K562 (cell line): Measurements from ENCODE around the gene KRT85. TPM values are rescaled to one million over a fixed set of nuclear protein-coding genes. Genes with fewer than 3 reads are reported as not detected.

Source experiments
- ATAC-seq: fragments of 200-7000 bp; cut with Tn5 transposase; 3 replicates; pipeline ENCODE4 v1.9.1; 2020; ENCODE audit warnings: moderate library complexity
- BruUV-seq: library from RNA; stranded (reverse); fragments of 400-500 nt; replicated peaks from 2 replicates; lab custom pipeline; 2021; lab: Mats Ljungman, UMichigan
- CTCF ChIA-PET: fragments of 300-600 bp; formaldehyde crosslinking; extraction: SDS; loops from one replicate; lab custom pipeline; 2021; ENCODE audit warnings: low intra/inter-chr PET ratio; lab: Yijun Ruan, JAX
- POLR2A ChIA-PET: fragments of 300-600, 350-650 bp; sonication (Branson Sonifier 250); formaldehyde crosslinking; extraction: SDS; loops from one replicate; lab custom pipeline; 2021; ENCODE audit warnings: antibody characterized with exemption, inconsistent platforms; lab: Yijun Ruan, JAX
- DNase-seq, 4 experiments: peaks; one replicate each; pipeline versions ENCODE4 v3.0.0 to v3.0.0-alpha.2; 2011 to 2018; ENCODE audit warnings: low spot score in 3 of 4, mixed read lengths in 3 of 4; ENCODE audit errors: extremely low read depth in 1 of 4
- FAIRE-seq: peaks from 2 replicates; lab custom pipeline; 2011; peaks lifted over from hg19 to GRCh38; lab: Jason Lieb, UNC
- H2AFZ ChIP-seq: 2 replicates; pipeline ENCODE4 v1.6.0; 2011; ENCODE audit warnings: low read depth, low read length, control low read depth, inconsistent platforms
- H3K27ac ChIP-seq: fragments of 200-600 bp; 3 replicates; pipeline ENCODE4 v1.8.0; 2011; ENCODE audit warnings: low read depth, mild to moderate bottlenecking, control low read depth, inconsistent platforms, low read length, moderate library complexity, mixed read lengths; ENCODE audit errors: extremely low read depth
- H3K27me3 ChIP-seq, 2 experiments: fragments of 300-600 bp in 1 of 2; 2 replicates in 1 of 2; 3 replicates in 1 of 2; pipeline versions ENCODE4 v1.6.0 to v1.8.0; 2011; ENCODE audit warnings: inconsistent platforms in 2 of 2, low read length in 2 of 2, mild to moderate bottlenecking in 1 of 2, mixed read lengths in 1 of 2, moderate library complexity in 1 of 2; ENCODE audit not compliant: control insufficient read depth in 2 of 2, insufficient read depth in 2 of 2
- H3K36me3 ChIP-seq: fragments of 300-600 bp; 3 replicates; pipeline ENCODE4 v1.8.0; 2011; ENCODE audit warnings: mild to moderate bottlenecking, low read length, inconsistent platforms; ENCODE audit not compliant: control insufficient read depth, insufficient read depth
- H3K4me1 ChIP-seq, 2 experiments: fragments of 200-600 bp in 1 of 2; replicated peaks in 1 of 2; 2 replicates in 1 of 2; 3 replicates in 1 of 2; pipeline versions ENCODE4 v1.5.1 to v1.8.0; 2011; ENCODE audit warnings: inconsistent platforms in 2 of 2, low read length in 2 of 2, mild to moderate bottlenecking in 1 of 2, mixed read lengths in 1 of 2, moderate library complexity in 1 of 2; ENCODE audit not compliant: control insufficient read depth in 2 of 2, insufficient read depth in 2 of 2
- H3K4me2 ChIP-seq: 2 replicates; pipeline ENCODE4 v1.6.1; 2011; ENCODE audit warnings: low read length, control low read depth, inconsistent platforms, mixed read lengths; ENCODE audit not compliant: insufficient read depth
- H3K4me3 ChIP-seq: fragments of 200-600 bp; sonication (generic), shearing (Covaris generic); 2 replicates; pipeline ENCODE4 v1.5.1; 2016; ENCODE audit warnings: control low read depth, inconsistent platforms
- H3K79me2 ChIP-seq: fragments of 200-600 bp; 3 replicates; pipeline ENCODE4 v1.8.0; 2011; ENCODE audit warnings: low read length, inconsistent platforms; ENCODE audit not compliant: control insufficient read depth, insufficient read depth
- H3K9ac ChIP-seq, 2 experiments: 2 replicates each; pipeline versions ENCODE4 v1.6.0 to v1.6.1; 2011; ENCODE audit warnings: low read depth in 2 of 2, low read length in 2 of 2, control low read depth in 1 of 2, inconsistent platforms in 1 of 2, mild to moderate bottlenecking in 1 of 2, mixed read lengths in 1 of 2; ENCODE audit not compliant: insufficient read depth in 1 of 2
- H3K9me1 ChIP-seq: one replicate; pipeline ENCODE4 v1.6.0; 2011; ENCODE audit warnings: inconsistent platforms, mild to moderate bottlenecking, low read length, moderate library complexity; ENCODE audit not compliant: control insufficient read depth, insufficient read depth
- H3K9me3 ChIP-seq: replicated peaks from 2 replicates; pipeline ENCODE4 v1.5.1; 2011; ENCODE audit warnings: low read depth, low read length, inconsistent platforms; ENCODE audit not compliant: control insufficient read depth, insufficient read depth
- H4K20me1 ChIP-seq: replicated peaks from 2 replicates; pipeline ENCODE4 v1.6.1; 2011; ENCODE audit warnings: low read length, inconsistent platforms, mixed read lengths; ENCODE audit not compliant: control insufficient read depth, insufficient read depth
- BDP1 ChIP-seq: IDR thresholded peaks from 3 replicates; pipeline ENCODE4 v1.6.1; 2011; ENCODE audit not compliant: insufficient read length, insufficient read depth
- DACH1 ChIP-seq: fragments of 450-650 bp; IDR thresholded peaks from 2 replicates; pipeline ENCODE4 v1.6.1; 2018; ENCODE audit not compliant: partially characterized antibody
- DMBX1 ChIP-seq: fragments of 250-450 bp; sonication (Bioruptor Pico); IDR thresholded peaks from 2 replicates; pipeline ENCODE4 v1.8.0; 2022; ENCODE audit warnings: inconsistent platforms, mild to moderate bottlenecking, moderate library complexity, borderline replicate concordance
- GTF2E2 ChIP-seq: fragments of 200-800 bp; sonication (Bioruptor generic); IDR thresholded peaks from 2 replicates; pipeline ENCODE4 v1.6.1; 2016; ENCODE audit warnings: missing genetic modification characterization, missing compliant biosample characterization
- HDAC1 ChIP-seq, 2 experiments: fragments of 450-650 bp; IDR thresholded peaks; 2 replicates each; pipeline ENCODE4 v1.6.1; 2016 to 2017; ENCODE audit warnings: inconsistent platforms in 1 of 2, mild to moderate bottlenecking in 1 of 2, moderate library complexity in 1 of 2
- MAFG ChIP-seq: fragments of 450-650 bp; conservative IDR thresholded peaks from 2 replicates; pipeline ENCODE4 v1.6.1; 2016; ENCODE audit warnings: missing genetic modification characterization, missing compliant biosample characterization
- MCM5 ChIP-seq: fragments of 450-650 bp; IDR thresholded peaks from 2 replicates; pipeline ENCODE4 v1.6.1; 2016; ENCODE audit warnings: low read depth
- ZNF133 ChIP-seq: fragments of 250-450 bp; sonication (Bioruptor Pico); IDR thresholded peaks from 2 replicates; pipeline ENCODE4 v1.4.0; 2020; ENCODE audit warnings: mild to moderate bottlenecking
- ZNF644 ChIP-seq: fragments of 200-800 bp; sonication (Bioruptor generic); IDR thresholded peaks from 2 replicates; pipeline ENCODE4 v1.6.1; 2016; ENCODE audit warnings: low read depth, missing genetic modification characterization, missing compliant biosample characterization
- ZNF696 ChIP-seq: fragments of 250-450 bp; sonication (Bioruptor Pico); conservative IDR thresholded peaks from 2 replicates; pipeline ENCODE4 v1.4.0; 2020; ENCODE audit warnings: mild to moderate bottlenecking, moderate library complexity
- WGBS: fragments of 100-300 bp; shearing (Covaris generic); methylation state at CpG from one replicate; pipeline ENCODE4 v1.1.6; 2016; ENCODE audit warnings: low coverage, mixed read lengths; ENCODE audit not compliant: insufficient coverage; ENCODE audit errors: missing lambda C conversion rate; 5-methylcytosine and 5-hydroxymethylcytosine counted together
- in situ Hi-C: fragments of 300-500 bp; cut with MboI; formaldehyde crosslinking; loops from 4 replicates; pipeline ENCODE4 v1.15.0; 2018; ENCODE audit warnings: inconsistent platforms, mixed read lengths
- intact Hi-C: fragments of 100-400 bp; cut with micrococcal nuclease; formaldehyde crosslinking; loops from 2 replicates; pipeline ENCODE4 v1.14.2; 2022
- polyA plus RNA-seq, 8 experiments: library from polyadenylated mRNA; depleted of rRNA in 4 of 8; stranded (reverse) in 5 of 8; unstranded in 3 of 8; fragments of >200 nt; fragmentation: Nextera tagmentation in 2 of 8; fragmentation: Illumina TruSeq in 1 of 8; extraction: Ambion mirVana in 2 of 8; extraction: Trizol in 1 of 8; gene quantifications; 2 replicates each; pipeline versions ENCODE4 v1.2.1 to v1.2.3, GENCODE V29; 2011 to 2014; ENCODE audit warnings: inconsistent platforms in 1 of 8, missing spikeins in 1 of 8
- total RNA-seq, 7 experiments: library from RNA; depleted of rRNA in 6 of 7; stranded (reverse); fragments of >200 nt in 6 of 7; fragmentation: Illumina TruSeq in 2 of 7; extraction: Trizol in 2 of 7; gene quantifications; 2 replicates each; pipeline versions ENCODE4 v1.2.1 to v1.2.3, GENCODE V29; 2011 to 2021; ENCODE audit warnings: low replicate concordance in 1 of 7
- TF ChIP-seq, protein P1 (sequence below): fragments of 450-650 bp; formaldehyde crosslinking; IDR thresholded peaks from 2 replicates; pipeline ENCODE4 v1.4.0; 2022; ENCODE audit warnings: missing genetic modification characterization

The KRT85 gene
- total and polyA plus RNA-seq, 9 of the 15 experiments (the other 6 are each of a cell fraction or from before 2014, with no cell fraction given): not detected

DNA sequence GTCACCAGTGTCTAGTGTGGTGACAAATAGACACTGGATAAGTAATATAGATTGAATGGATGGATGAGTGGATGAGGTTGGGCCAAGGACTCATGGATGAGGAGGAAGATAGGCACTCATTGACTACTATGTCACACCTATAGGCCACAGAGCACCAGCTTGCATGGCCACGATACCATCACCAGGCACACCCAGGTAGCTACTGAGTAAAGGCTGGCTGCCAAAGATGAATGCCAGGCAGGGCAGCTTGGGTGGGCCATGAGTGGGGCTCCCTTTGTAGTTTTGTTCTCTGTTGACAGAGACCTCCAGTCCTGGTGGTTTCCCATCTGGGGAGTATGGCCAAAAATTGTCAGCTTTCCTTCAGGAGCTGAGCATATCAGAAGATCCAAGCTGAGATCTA lies 34.9 kb downstream of the KRT85 start:
- H3K36me3 ChIP-seq: no peaks in the 10 kb centered on the region
- POLR2A ChIA-PET: no interaction called here
- H3K79me2 ChIP-seq: no peaks in the 10 kb centered on the region
- H3K9me3 ChIP-seq: no peaks in the 10 kb centered on the region
- no peak overlapping the region for H3K4me2 ChIP-seq
- WGBS: 0% methylated on average over 1 of the region's 1 CpG
- no TSS peak for BruUV-seq
- CTCF ChIA-PET: no interaction called here
- intact Hi-C loops (no loop called here), in situ Hi-C loops (no loop called here)
- H4K20me1 ChIP-seq: no peaks in the 10 kb centered on the region
- ATAC-seq (no peak), FAIRE-seq (no peak), DNase-seq (no peak)
- TF ChIP-seq MAFG (tag): no peak
- no peak overlapping the region for H3K4me3 ChIP-seq
- H3K27ac ChIP-seq: no peak overlapping the region
- peaks cover 0 to 10% of the 10 kb centered on the region in 2 experiments; a peak in 1 of 5 replicates for H3K27me3 ChIP-seq
- H2AFZ ChIP-seq: no peak overlapping the region
- no peaks in the 10 kb centered on the region for H3K9me1 ChIP-seq
- no peaks in the 10 kb centered on the region for H3K4me1 ChIP-seq
- H3K9ac ChIP-seq: no peak overlapping the region

DNA sequence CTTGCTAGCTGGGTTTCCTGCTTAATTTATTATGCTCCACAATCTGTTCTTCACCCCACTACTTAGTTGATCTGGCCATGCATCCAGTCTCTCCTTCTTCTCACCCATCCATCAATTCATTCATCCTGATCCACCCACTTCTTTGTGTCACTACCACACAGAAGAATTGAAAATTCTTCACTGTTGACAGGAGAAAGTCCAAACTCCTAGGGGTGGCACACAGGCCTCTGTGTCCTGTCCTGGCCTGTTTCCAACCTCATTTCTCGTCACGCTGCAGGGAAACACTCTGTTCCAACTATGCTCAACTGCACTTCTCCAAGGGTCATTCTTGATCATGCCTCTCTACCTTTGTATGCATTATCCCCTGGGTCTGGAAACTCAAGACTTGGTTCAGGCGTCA lies 35.4 kb downstream of the KRT85 start:
- CTCF ChIA-PET: no interaction called here
- H3K4me1 ChIP-seq: no peaks in the 10 kb centered on the region
- H2AFZ ChIP-seq: no peak overlapping the region
- peaks cover 0 to 11% of the 10 kb centered on the region in 2 experiments; a peak in 1 of 5 replicates for H3K27me3 ChIP-seq
- no TSS peak for BruUV-seq
- no peak for DNase-seq
- no peaks in the 10 kb centered on the region for H3K9me1 ChIP-seq
- intact Hi-C loops (no loop called here), in situ Hi-C loops (no loop called here)
- no peak overlapping the region for H3K27ac ChIP-seq
- H3K4me2 ChIP-seq: no peak overlapping the region
- no peak for FAIRE-seq
- H3K36me3 ChIP-seq: no peaks in the 10 kb centered on the region
- ATAC-seq: no peak
- H3K9me3 ChIP-seq: no peaks in the 10 kb centered on the region
- no peaks in the 10 kb centered on the region for H4K20me1 ChIP-seq
- H3K79me2 ChIP-seq: no peaks in the 10 kb centered on the region
- POLR2A ChIA-PET: no interaction called here
- no peak overlapping the region for H3K4me3 ChIP-seq
- WGBS: 0% methylated on average over 3 of the region's 3 CpGs
- no peak overlapping the region for H3K9ac ChIP-seq
- TF ChIP-seq DACH1 (no peak), GTF2E2 (no peak), MCM5 (no peak), ZNF133 (CRISPR knock-in tag) (no peak), ZNF696 (no peak), ZNF644 (no peak), DMBX1 (CRISPR knock-in tag) (no peak), BDP1 (no peak), HDAC1 (IDR thresholded peaks at IDR 0.05) (no peak)
- TF ChIP-seq, protein P1, sequence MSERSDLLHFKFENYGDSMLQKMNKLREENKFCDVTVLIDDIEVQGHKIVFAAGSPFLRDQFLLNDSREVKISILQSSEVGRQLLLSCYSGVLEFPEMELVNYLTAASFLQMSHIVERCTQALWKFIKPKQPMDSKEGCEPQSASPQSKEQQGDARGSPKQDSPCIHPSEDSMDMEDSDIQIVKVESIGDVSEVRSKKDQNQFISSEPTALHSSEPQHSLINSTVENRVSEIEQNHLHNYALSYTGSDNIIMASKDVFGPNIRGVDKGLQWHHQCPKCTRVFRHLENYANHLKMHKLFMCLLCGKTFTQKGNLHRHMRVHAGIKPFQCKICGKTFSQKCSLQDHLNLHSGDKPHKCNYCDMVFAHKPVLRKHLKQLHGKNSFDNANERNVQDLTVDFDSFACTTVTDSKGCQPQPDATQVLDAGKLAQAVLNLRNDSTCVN (CRISPR knock-in tag): no peak
